Activated T-cell treated with anti-CD3 and anti-CD28 coated beads for 4 hours (primary cell): ENCODE results near the gene MBP.
A peak's percentile ranks its signal among the peaks of the same experiment; 100 is the strongest.

Experiments used
- DNase-seq: peaks from one replicate; pipeline ENCODE4 v3.0.0-alpha.2; 2020

The MBP gene

DNA sequence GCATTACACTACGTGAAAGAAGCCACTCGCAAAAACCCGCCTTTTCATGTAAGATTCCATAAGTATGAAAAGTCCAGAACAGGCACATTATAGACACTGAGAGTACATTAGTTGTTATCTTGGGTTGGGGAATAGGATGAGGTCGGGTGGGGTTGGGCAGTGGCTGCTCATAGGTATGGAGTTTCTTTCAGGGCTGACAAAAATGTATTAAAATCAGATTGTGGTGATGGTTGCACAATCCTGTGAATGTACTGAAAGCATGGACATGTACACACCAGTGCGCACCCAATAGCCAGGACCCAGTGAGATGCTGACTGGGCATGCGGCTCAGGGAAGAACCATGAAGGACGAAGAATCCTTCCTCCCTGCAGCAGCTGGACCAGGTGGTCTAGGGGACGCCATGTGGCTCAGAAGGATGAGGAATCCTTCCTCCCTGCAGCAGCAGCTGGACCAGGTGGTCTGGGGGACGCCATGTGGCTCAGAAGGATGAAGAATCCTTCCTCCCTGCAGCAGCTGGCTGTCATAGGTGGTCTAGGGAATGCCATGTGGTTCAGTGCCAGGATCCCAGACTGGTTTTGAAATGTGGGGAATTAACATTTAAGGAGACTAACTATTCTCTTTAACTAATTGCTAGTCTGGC is 50.1 kb downstream of the MBP start:
- no peak for DNase-seq

DNA sequence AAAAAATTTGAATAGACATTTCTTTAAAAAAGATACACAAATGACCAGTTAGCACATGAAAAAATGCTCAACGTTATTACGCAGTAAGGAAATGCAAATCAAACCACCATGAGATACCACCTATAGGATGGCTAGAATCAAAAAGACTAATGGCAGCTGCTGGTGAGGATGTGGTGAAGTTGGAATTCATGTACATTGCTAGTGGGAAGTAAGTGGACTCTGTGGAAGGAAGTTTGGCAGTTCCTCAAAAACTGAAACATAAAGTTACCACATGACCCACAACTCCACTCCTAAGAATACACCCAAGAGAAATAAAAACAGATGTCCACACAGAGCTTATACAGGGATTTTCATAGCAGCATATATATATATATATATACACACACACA is 51.2 kb downstream of the MBP start:
- no peak for DNase-seq

DNA sequence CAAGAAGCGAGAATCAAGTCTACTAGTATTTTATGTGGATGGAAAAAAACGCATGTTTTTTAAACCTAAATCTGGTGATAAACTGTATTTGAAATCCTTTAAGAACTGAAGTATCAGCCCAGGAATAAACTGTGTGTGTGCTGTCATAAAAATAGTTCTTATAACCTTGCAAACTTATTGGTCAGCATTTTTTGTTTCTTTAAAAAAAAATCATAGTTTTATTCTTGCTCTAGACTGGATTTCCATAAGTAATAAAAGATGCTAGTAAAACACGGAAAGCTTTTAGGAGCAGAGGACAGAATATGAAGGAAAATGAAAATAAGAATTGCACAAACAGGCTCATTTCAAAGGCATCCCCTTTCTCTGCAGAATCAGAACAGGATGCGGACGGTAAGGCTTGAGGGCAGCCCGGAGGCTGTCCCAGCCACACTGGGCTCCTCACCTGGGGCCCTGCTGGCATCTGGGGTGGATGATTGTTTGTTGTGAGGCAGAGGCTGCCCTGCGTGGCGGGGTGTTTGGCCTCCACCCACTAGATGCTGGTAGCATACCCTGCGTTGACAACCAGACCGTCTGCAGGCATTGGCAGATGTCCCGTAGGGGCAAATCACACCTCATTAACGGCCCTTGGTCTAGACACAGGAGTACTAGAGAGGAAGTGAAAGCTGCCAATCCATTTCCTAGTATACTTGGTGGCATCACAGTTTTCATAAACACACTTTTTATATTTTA is 52.5 kb downstream of the MBP start:
- no peak for DNase-seq

DNA sequence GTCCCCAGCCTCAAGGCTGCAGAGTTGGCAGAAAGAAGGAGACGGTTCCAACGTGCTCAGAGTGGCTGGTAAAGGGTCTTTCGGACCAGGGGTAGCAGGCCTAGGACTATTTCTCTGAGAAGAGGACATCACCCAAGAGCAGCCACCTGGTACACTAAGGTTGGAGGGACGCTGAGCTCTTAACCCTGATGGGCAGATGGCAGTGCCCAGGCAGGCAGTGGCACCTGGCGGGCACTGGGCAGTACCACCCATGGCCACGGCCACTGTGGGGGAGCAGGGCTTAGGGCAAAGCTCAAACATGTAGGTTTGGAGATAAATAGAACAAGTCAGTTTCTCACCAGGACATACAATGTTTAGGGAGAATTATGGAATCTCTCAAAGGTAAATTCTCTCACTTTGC is 53.5 kb downstream of the MBP start:
- no peak for DNase-seq

DNA sequence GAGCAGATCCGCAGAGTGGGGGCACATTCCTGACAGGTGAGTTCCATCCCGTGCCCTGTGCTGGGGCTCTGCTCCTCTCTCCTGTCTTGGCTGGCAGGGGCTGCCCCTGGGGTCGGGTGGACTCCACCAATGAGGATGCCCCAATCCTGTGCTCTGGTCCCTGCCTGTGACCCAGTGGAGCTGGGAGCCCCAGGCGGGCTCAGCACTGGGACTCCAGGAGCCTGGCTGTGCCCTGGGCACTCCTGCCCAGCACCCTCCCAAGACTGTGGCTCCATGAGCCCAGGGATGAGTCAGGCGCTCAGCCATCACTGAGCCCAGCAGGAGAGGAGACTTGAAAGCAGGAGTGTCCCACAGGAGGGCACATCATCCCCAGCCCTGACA is 53.9 kb downstream of the MBP start:
- DNase-seq: no peak

DNA sequence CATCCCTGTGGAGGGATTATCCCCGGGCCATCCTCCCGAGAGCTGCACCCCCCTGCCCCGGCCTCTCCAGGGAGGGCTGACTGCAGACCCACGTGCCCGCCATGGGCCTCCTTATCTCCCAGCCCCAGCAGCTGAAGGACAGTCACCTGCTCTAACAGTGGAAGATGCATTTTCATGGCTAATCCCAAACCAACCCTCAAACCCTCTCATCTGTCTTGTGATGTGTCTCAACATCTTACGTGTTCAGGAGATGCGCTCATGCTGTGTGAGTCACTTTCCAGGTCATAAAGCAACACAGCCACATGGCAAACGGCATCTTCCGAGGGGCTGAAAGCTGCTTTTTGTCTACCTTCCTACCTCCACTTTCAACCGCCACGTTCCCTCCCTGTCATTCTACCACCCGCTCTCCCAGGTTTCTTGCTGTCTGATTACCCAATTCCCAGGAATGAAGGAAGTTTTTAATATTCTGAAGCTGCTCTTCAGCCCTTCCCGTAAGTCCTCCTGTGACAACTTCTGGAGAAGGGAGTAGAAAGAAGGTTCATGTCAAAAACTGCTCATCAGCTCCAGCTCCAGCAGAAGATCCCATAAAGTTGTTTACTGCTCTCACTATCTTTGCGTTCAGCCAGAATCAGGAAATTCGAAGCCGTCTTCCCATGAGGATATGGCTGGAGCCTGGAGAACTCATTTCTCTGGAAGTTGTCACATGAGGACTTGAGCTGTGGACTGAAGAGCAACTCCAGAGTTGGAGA is 54.5 kb downstream of the MBP start:
- no peak for DNase-seq

DNA sequence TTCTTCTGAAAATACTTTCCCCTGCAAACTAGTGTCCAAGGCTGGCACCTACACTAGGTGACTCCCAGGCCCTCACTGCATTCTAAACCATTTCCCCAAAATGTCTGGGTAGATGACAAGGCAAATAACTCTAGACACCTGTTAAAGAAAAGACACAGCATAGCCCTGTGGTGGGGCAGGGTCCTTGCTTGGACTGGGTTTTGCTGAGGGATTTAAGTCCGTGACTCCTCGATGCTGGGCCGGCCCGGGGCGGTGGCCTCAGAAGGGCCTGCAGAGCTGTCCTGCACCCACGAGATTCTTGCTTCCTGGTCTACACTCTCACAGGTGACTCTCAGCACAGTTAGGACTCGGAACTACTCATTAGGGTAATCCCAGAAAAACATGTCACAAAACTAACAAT is 55.2 kb downstream of the MBP start:
- no peak for DNase-seq

DNA sequence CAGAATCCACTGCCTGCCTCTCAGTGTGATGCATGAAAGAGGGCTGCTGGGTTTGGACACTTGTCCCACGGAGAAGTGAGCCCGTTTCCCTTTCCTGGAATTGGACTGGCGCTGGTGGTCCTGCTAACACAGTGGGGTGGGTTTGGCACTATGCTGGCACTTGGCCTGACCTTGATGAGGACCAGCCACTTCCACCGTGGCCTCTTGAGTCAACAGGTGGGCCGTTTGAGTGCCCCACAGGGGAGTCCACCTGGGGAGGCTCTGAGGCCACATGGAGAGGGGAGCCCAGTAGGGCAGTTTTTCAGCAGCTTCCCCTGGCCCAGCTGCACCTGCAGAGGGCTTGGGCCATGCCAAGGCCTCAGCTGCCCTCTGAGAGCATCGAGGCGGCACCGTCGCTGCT is 56.5 kb downstream of the MBP start:
- no peak for DNase-seq

DNA sequence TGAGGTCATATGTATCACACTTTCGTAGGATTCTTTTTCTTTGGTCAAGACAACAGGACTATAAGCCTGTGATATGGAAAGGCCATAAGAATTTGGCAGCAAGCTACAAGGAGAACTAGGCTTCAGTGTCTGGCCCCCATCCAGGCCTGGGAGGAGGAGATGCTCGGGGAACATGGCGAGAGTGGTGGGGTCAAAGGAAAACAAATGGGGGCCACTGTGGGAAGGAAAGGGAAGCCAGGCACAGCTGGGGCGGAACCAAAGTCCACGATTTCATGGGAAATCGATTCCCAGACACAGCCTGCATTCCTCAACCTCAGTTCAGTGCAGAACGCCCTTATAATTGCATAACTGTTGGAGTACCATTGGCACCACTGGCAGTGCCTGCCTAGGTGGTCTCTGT is 58.2 kb downstream of the MBP start:
- no peak for DNase-seq

DNA sequence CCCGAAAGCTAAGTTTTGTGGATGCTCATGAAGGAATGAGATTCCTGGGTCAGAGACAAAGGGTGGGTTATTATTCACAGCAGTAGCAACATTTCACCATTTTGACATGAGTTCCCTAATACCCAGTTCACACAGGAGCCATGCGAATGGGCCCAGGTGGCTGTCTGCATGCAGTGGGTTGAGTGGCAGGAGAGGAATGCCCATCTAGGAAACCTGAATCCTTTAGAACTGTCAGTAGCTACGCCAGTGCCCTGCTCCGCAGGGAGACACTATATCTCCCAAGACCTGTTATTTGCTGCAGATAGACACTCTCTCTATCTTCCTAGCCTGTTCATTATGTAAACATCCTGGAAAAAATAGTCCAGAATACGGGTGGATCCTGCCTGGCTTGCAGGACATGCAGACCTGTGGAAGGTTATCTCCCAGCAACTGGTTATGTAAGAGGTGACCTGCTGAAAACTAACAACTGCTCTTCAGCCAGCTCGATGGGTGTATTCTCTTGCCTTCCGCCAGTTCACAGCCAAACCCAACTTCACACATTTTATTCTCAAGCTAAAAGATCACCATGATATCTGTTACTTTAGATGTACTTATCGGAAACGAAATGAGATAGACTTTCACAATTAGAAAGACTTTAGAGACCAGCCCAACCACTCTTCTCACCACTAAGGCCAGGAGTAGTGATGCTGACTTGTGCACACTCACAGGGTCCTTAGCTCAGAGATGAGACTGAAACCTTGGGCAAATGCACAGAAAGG is 59.1 kb downstream of the MBP start:
- no peak for DNase-seq

DNA sequence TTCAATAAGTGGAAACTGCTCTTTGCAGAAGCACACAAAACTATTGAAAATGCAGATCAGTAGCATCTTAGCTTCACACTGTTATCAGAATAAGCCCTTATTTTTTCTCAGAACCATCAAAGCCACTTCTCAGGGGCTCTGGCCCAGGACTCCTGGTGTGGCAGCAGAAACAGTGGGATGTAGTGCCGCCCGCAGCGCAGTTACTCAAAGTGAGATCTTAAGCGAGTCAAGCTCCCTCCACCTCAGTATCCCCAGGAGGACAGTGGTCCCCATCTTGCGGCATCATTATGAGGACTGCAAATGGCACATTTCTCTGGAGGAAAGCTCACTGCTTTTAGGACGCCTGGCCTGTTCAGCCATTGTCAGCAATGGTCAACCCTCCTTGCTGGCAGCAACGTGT is 60.0 kb downstream of the MBP start:
- DNase-seq: no peak

DNA sequence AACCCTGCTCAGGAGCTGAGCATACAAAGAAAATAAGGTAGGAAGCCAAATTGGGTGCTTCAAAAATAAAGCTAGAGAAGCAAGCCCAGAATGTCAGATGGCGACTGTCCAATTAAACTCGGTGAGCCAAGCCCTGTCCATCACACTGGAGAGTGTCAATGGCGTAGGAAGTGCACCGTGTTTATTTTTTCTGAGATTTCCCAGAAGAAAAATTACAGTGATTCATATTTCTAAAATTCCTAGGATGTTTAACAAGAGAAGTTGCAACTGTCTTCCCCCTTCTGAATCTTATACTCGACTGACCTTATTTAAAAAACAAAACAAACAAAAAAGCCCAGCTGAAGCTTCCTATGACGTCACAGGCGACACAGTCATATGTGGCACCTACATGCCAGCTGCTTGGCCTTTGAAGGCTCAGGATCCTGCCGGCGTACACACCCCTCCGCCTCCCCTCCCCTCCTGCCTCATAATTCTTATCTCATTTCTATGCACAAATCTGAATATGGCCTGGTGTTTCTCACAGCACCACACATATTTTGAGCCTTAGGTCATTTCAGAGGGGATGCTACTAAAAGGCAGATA is 60.8 kb downstream of the MBP start:
- peak; percentile 48 for DNase-seq

DNA sequence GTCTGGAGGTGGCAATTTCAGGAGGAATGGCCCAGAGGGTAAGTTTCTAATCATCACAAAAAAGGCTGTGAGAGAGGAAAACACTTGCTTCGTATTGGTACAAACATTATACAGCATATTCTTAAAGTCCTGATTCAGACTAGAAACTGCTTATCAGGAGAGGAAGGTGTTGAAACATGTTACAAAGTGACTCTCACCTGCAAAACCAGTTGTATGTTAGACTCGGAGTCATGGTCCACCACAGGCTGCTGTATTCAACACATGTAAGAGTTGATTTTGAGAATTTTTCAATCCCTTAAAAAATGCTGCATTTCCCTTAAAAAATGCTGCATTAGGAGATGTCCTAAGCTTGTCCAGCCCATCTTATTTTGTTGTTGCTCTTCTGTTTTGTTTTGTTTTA is 61.5 kb downstream of the MBP start:
- DNase-seq: no peak

DNA sequence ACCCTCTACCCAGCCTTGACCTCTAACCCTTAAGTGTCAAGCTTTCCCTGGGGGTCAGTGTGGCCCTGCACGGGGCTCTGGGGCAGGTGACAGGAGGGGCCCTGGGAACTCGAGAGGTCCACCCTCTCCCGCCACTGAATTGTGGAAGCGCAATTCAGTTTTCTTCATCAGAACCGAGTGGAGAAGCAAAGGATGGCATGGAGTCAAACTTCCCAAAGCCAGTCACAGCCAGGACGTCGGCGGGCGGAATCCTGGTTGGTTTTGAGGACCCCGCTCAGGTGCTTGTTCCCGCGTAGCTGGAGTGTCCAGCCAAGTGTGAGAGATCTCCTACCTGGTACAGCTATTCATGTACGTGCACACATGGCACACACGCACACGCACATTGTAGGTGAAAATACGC is 62.0 kb downstream of the MBP start:
- no peak for DNase-seq

DNA sequence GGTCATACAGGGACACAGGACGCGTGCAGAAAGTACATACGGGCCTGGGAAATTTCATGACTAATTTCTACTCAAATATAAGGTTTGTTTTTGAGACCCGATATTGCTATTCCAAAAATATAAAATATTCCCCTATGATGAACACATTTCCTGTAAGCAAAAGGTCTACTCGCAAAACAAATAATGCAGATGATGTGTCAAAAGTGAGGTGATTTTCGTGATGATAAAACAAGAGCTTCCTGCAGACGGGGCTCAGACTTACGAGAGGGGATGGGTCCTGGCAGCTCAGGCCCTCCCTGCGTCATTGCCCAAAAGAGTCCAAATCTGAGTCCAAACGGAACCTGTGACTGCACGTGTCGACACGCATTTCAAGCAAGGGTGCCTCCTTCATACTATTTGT is 62.7 kb downstream of the MBP start:
- no peak for DNase-seq

DNA sequence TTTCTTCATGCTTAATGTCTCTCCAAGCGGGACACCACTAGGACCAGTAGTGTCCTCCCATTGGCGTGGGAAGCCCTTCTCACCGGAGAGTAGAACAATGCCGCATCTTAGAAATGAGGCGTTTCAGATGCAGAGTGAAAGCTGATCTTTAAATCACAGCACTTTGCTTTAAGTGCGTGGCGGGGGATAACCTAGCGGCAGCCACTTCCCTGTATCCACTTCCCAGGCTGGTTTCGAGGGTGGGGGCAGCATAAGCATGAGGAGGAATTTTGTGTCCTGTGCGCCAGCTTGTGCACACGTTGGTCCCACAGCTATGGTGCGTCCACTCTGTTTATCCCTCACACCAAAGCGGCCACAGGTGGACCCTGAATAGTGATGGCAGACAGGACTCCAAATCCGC is 63.1 kb downstream of the MBP start:
- no peak for DNase-seq

DNA sequence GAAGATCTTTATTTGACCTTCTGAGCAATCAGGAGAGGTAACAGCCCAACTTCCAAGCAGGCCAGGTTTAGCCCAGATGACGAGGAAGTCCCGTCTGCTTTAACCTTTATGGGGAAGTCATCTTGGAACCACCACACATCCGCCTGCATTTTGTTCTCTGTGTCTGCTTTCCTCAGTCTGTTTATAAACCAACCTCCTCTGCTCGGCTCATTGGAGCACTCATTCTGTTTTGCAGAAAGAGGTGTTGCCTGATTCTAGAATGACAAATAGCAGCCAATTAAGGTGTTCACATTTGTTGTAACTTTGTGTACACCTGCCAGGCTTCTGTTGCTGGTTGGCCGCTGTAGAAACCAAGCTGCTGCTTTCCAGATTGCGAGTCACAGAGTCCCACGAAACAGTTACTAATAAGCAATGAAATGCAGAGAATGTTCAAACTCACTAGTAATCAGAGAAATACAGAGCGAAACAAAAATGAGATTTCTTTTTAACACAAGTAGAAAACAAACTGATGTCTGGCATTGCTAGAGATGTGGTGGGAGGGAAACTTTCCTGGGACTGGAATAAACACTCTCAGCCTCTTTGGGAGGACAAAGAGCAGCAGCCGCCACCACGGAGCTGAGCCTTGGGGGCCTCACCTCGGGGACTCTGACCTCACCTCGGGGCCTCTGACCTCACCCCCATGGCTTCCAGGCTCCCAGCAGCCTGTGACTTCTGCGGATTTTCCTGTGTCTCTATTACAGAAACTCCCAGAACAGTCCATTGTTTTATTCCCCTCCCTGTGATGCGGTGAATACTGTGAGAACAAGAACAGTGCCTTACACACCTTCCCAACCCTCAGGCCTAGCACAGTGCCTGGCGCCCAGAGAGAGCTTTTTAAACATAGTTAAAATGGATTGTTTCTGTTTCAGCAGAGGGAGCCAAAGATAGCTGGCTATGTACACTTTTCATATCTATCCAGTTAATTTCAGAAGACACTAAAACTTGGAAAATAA is 64.0 kb downstream of the MBP start:
- no peak for DNase-seq

DNA sequence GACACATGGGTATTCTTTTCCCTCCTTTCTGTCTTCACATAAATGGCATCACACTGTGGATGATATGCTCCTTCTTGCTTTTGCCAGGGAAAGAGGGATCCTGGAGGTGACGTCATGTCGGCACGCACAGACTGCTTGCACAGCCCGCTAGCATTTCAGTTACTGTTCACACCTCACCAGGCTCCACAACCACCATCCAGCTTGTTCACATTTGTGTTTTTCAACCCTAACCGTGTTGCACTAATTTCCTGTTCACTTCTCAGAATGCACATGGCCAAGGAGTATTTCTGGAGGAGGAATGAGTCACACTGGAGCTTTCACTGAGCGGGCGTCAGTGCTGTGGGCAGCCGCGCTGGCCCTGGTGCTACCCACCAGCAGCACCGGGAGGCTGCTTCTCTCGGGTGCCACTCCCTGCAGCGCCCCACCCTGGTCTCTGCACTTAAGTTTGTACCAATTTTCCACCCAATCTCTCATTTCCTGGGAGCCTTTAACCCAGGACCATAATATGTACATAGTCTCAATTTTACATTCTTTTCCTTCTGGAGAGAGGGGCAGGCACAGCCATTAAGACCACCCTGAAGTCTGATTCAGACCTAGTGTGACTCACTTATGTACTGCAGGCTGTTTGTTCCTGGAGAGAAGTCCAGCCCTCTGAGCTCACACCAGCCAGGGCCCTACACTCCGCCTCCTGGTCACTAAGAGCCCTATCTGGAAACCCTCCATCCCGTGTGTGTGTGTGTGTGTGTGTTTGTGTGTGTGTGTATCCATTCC is 65.1 kb downstream of the MBP start:
- peak; percentile 47 for DNase-seq

DNA sequence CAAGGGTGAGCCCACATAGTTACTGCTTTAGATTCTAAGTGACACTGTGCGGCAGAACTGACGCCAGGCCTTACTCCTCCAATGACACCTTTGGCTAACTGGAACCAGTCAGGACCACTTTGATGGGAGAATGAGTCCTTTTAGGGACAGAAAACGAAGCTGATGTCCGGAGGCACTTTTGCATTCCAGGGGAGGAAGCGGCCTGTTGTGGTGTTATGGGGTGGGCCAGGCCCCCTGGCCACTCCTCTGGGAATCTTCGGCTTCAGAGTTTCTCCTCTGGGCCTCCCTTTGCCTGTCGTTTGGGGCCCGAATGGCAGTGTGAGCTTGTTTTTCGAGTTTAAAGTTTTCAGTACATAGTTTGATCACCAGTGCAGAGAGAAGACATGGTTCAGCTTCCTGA is 65.9 kb downstream of the MBP start:
- DNase-seq: no peak

DNA sequence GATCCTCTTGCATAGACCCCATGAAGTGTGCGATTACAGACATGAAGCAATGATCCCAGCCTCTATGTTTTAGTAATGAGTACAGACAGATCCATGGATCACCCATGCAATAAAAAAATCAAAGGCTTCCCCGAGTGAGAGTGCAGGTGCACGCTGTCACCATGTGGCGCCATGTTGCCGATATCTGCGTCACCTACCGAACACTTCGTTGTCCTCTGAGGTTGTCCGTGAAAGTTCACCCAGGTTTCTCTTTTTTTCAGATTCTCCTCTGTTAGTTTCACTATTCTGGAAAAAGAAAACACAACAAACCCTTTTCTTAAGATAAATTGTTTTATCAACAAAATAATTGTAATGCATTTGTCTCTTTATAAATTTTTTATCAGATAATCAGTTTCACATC is 66.5 kb downstream of the MBP start:
- no peak for DNase-seq
